HEK293T (cell line): ENCODE data around the gene PCDHB12.
A peak's percentile ranks its signal among the peaks of the same experiment; 100 is the strongest.
"Not testable (repeated sequence)": the region's sequence is repeated elsewhere in the genome, so short reads cannot be mapped to it uniquely, and the experiment has no call there.

Experiments used
- CTCF ChIA-PET: fragments of 350-600 bp; formaldehyde crosslinking; extraction: SDS; loops from one replicate; lab custom pipeline; 2021; ENCODE audit warnings: antibody characterized with exemption, inconsistent platforms; lab: Yijun Ruan, JAX
- POLR2A ChIA-PET: fragments of 350-600 bp; formaldehyde crosslinking; extraction: SDS; loops from one replicate; lab custom pipeline; 2020; ENCODE audit warnings: antibody characterized with exemption, inconsistent platforms; lab: Yijun Ruan, JAX
- DNase-seq: peaks from one replicate; pipeline ENCODE4 v3.0.0; 2012; ENCODE audit warnings: mixed read lengths; ENCODE audit errors: extremely low spot score
- ARNT ChIP-seq: fragments of 450-650 bp; IDR thresholded peaks from 2 replicates; pipeline ENCODE4 v1.6.1; 2017; ENCODE audit warnings: mild to moderate bottlenecking
- BHLHE40 ChIP-seq: fragments of 450-650 bp; IDR thresholded peaks from 2 replicates; pipeline ENCODE4 v1.6.1; 2016; ENCODE audit warnings: mild to moderate bottlenecking, moderate library complexity, borderline replicate concordance
- CTBP1 ChIP-seq: fragments of 450-650 bp; IDR thresholded peaks from 2 replicates; pipeline ENCODE4 v1.6.1; 2016; ENCODE audit warnings: borderline replicate concordance
- ELF4 ChIP-seq: fragments of 450-650 bp; IDR thresholded peaks from 2 replicates; pipeline ENCODE4 v1.6.1; 2017; ENCODE audit warnings: antibody characterized with exemption
- FOXA1 ChIP-seq: fragments of 450-650 bp; IDR thresholded peaks from 2 replicates; pipeline ENCODE4 v1.6.1; 2016; ENCODE audit warnings: mild to moderate bottlenecking
- FOXK2 ChIP-seq: fragments of 450-650 bp; IDR thresholded peaks from 2 replicates; pipeline ENCODE4 v1.6.1; 2016; ENCODE audit warnings: mild to moderate bottlenecking
- FOXM1 ChIP-seq: fragments of 450-650 bp; IDR thresholded peaks from 2 replicates; pipeline ENCODE4 v1.6.1; 2017; ENCODE audit warnings: mild to moderate bottlenecking, borderline replicate concordance
- HDGF ChIP-seq: fragments of 450-650 bp; IDR thresholded peaks from 2 replicates; pipeline ENCODE4 v1.6.1; 2017; ENCODE audit warnings: antibody characterized with exemption, borderline replicate concordance
- L3MBTL2 ChIP-seq: fragments of 450-650 bp; conservative IDR thresholded peaks from 2 replicates; pipeline ENCODE4 v1.6.1; 2016; ENCODE audit warnings: mild to moderate bottlenecking
- LEF1 ChIP-seq: fragments of 450-650 bp; IDR thresholded peaks from 2 replicates; pipeline ENCODE4 v1.6.1; 2017; ENCODE audit warnings: mild to moderate bottlenecking, borderline replicate concordance
- NFRKB ChIP-seq: fragments of 450-650 bp; IDR thresholded peaks from 2 replicates; pipeline ENCODE4 v1.6.1; 2016; ENCODE audit warnings: mild to moderate bottlenecking, moderate library complexity
- PKNOX1 ChIP-seq: fragments of 450-650 bp; IDR thresholded peaks from 2 replicates; pipeline ENCODE4 v1.6.1; 2016
- SP1 ChIP-seq: fragments of 450-650 bp; IDR thresholded peaks from 2 replicates; pipeline ENCODE4 v1.6.1; 2017
- SUZ12 ChIP-seq: fragments of 450-650 bp; IDR thresholded peaks from 2 replicates; pipeline ENCODE4 v1.6.1; 2016; ENCODE audit warnings: mild to moderate bottlenecking
- TARDBP ChIP-seq: fragments of 450-650 bp; IDR thresholded peaks from 2 replicates; pipeline ENCODE4 v1.6.1; 2016
- ZNF384 ChIP-seq: fragments of 450-650 bp; IDR thresholded peaks from 2 replicates; pipeline ENCODE4 v1.6.1; 2016

PCDHB12 gene

DNA sequence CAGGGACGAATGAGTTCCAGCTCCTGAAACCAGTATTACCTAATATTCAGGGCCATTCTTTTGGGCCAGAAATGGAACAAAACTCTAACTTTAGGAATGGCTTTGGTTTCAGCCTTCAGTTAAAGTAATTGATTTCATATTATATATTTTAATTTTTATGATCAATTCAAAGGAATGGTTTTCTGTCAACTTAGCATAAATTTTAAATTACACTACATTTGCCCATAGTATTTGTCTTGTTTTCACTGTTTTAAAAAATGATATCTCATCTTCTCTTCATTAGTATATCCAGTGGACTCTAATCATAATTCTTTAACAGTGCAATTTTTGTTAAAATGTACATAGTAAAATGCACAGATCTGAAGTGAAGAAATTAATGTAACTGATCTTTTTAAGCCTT lies 28.2 kb upstream of the PCDHB12 start:
- ChIA-PET CTCF (interaction anchor here (0.6 kb wide), 1 partner anchor 236 kb away, joined by 3 read pairs; no protein-coding TSS in a partner anchor), POLR2A (no interaction called here)
- no peak for DNase-seq
- no peak for TF ChIP-seq SP1
- no peak for TF ChIP-seq SUZ12
- no peak for TF ChIP-seq ELF4
- TF ChIP-seq HDGF: no peak
- no peak for TF ChIP-seq FOXA1
- no peak for TF ChIP-seq PKNOX1
- TF ChIP-seq TARDBP: no peak
- no peak for TF ChIP-seq CTBP1
- TF ChIP-seq ZNF384: no peak
- no peak for TF ChIP-seq L3MBTL2
- no peak for TF ChIP-seq BHLHE40
- TF ChIP-seq LEF1: no peak
- TF ChIP-seq FOXK2: no peak
- TF ChIP-seq ARNT: no peak
- no peak for TF ChIP-seq NFRKB

DNA sequence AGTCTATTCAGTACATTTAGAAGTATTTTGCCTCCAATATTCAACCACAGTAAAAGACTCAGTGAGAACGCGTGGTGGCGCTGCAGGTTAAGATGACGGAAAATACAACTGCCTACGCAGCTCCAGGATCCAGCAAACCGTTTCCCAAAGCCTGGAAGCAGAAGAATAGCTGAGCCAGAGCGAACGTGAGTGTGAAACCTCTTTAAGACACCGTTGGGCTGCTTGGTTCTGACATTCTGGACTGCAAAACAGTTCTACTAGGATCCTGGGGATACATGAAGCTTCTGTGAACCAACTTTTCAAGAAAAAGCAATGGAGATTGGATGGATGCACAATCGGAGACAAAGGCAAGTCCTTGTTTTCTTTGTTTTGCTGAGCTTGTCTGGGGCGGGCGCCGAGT lies 26.3 kb upstream of the PCDHB12 start, which contains the start of gene PCDHB16:
PCDHB16 (plus strand) TSS at position 140 of the 400 bp plus-strand sequence; CDS start at position 313, 173 bp downstream.
- peak; percentile 14 for DNase-seq
- ChIA-PET POLR2A (no interaction called here), CTCF (interaction anchor here (0.6 to 1.3 kb wide), 4 partner anchors 18 to 1382 kb away, joined by 3 to 5 read pairs (median 3); partner anchors contain the start of gene PCDHB5)
- TF ChIP-seq FOXM1 (no peak), ARNT (no peak), SUZ12 (no peak)

GRCh38 chr5:141184117-141184855 lies 24.2 kb upstream of the PCDHB12 start:
- DNase-seq, POLR2A ChIA-PET, CTCF ChIA-PET: not testable (repeated sequence)

DNA sequence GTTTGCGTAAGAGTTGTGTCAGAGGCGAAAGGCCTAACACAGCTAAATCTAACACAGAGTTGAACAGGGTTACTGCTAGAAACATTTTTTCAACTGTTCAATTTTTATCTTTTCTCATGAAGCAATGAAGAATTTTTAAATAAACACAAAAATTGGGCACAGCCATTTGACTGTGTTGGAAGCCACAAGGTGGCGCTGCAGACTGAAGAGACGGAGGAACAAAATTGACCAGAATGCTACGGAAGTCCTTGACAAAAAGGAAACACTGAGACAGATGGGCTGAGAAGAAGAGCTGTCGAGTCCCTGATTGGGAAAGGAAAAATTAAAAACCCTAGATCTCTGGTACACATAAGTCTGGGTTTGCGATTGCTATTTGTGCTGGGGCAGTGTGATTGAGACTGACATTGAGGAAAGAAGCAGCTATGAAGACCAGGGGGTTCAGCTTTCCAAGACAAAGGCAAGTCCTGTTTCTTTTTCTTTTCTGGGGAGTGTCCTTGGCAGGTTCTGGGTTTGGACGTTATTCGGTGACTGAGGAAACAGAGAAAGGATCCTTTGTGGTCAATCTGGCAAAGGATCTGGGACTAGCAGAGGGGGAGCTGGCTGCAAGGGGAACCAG lies 21.5 kb upstream of the PCDHB12 start, which contains the start of gene PCDHB9:
PCDHB9 (plus strand) TSS at position 265 of the 616 bp plus-strand sequence; CDS start at position 423, 158 bp downstream.
- CTCF ChIA-PET: interaction anchor here (0.6 kb wide), 1 partner anchor 105 kb away, joined by 4 read pairs; no protein-coding TSS in a partner anchor
- POLR2A ChIA-PET: no interaction called here
- DNase-seq: peak; percentile 12
- TF ChIP-seq ZNF384 (no peak), SP1 (no peak), ELF4 (no peak), SUZ12 (no peak), TARDBP (no peak), L3MBTL2 (no peak), CTBP1 (no peak), BHLHE40 (no peak), NFRKB (no peak), FOXK2 (no peak), FOXA1 (no peak)

DNA sequence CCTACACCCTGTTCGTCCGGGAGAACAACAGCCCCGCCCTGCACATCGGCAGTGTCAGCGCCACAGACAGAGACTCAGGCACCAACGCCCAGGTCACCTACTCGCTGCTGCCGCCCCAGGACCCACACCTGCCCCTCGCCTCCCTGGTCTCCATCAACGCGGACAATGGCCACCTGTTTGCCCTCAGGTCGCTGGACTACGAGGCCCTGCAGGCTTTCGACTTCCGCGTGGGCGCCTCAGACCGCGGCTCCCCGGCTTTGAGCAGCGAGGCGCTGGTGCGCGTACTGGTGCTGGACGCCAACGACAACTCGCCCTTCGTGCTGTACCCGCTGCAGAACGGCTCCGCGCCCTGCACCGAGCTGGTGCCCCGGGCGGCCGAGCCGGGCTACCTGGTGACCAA lies 19.8 kb upstream of the PCDHB12 start:
- DNase-seq, CTCF ChIA-PET, POLR2A ChIA-PET: not testable (repeated sequence)

GRCh38 chr5:141189131-141189530 lies 19.4 kb upstream of the PCDHB12 start:
- CTCF ChIA-PET, DNase-seq, POLR2A ChIA-PET: not testable (repeated sequence)

DNA sequence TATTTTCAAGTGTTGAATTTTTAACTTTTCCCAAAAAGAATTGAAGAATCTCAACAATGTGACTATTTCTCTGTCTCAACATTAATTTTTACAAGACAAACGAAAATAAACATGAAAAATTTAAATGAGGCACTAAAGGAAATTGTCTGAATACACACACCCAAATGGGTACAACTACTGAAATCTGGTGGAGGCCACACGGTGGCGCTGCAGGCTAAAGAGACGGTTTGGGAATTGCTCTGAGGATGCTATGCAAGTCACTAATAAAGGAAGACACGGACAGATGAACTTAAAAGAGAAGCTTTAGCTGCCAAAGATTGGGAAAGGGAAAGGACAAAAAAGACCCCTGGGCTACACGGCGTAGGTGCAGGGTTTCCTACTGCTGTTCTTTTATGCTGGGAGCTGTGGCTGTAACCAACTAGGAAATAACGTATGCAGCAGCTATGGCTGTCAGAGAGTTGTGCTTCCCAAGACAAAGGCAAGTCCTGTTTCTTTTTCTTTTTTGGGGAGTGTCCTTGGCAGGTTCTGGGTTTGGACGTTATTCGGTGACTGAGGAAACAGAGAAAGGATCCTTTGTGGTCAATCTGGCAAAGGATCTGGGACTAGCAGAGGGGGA lies 16.3 kb upstream of the PCDHB12 start, which contains the start of gene PCDHB10:
PCDHB10 (plus strand) TSS at position 244 of the 616 bp plus-strand sequence; CDS start at position 444, 200 bp downstream.
- ChIA-PET POLR2A (no interaction called here), CTCF (interaction anchor here (0.5 to 1.0 kb wide), 6 partner anchors 11 to 372 kb away, joined by 3 to 4 read pairs (median 3); partner anchors contain the start of gene PCDHB14)
- TF ChIP-seq PKNOX1: no peak
- DNase-seq: peak; percentile 17

GRCh38 chr5:141194332-141194731 lies 14.2 kb upstream of the PCDHB12 start:
- DNase-seq, POLR2A ChIA-PET, CTCF ChIA-PET: not testable (repeated sequence)
